Fibroblast of the aortic adventitia (primary cell): Measurements from ENCODE around the gene L3MBTL3. TPM values are rescaled to one million over a fixed set of nuclear protein-coding genes. Genes with fewer than 3 reads are reported as not detected.
A peak's percentile ranks its signal among the peaks of the same experiment; 100 is the strongest.

Source experiments
- DNase-seq: peaks from one replicate; pipeline ENCODE4 v3.0.0-alpha.2; 2010; ENCODE audit warnings: low read depth
- H3K4me3 ChIP-seq: 2 replicates; pipeline ENCODE4 v1.5.1; 2011; ENCODE audit warnings: low read depth, mild to moderate bottlenecking, control low read depth, low read length, moderate library complexity
- CTCF ChIP-seq: IDR thresholded peaks from 2 replicates; pipeline ENCODE4 v1.5.1; 2011; ENCODE audit warnings: mild to moderate bottlenecking, low read length, control low read depth, inconsistent platforms; ENCODE audit not compliant: insufficient read depth
- total RNA-seq: library from RNA; depleted of rRNA; stranded (reverse); fragments of >200 nt; gene quantifications from 2 replicates; pipeline ENCODE4 v1.2.3, GENCODE V29; 2012; ENCODE audit warnings: low replicate concordance

Gene L3MBTL3
- total RNA-seq, 1 donor = 9.8 TPM

GRCh38 chr6:129989396-129989795 lies 29.0 kb upstream of the L3MBTL3 start:
- DNase-seq = no peak
- H3K4me3 ChIP-seq = no peak overlapping the region

GRCh38 chr6:129992881-129993280 lies 25.5 kb upstream of the L3MBTL3 start:
- no peak for TF ChIP-seq CTCF
- H3K4me3 ChIP-seq = no peak overlapping the region
- no peak for DNase-seq

More at GRCh38 chr6:129989396-129989795, 29.0 kb upstream of the L3MBTL3 start:
- no peak for TF ChIP-seq CTCF

- no peak for DNase-seq
- TF ChIP-seq CTCF = no peak
- H3K4me3 ChIP-seq = no peak overlapping the region
Measured at GRCh38 chr6:129994410-129994809, 24.0 kb upstream of the L3MBTL3 start.

GRCh38 chr6:129996387-129996786 lies 22.0 kb upstream of the L3MBTL3 start:
- no peak overlapping the region for H3K4me3 ChIP-seq
- DNase-seq = peak; percentile 19
- no peak for TF ChIP-seq CTCF

- TF ChIP-seq CTCF = no peak
- H3K4me3 ChIP-seq = no peak overlapping the region
- no peak for DNase-seq
Measured at GRCh38 chr6:130000526-130001421, 17.6 kb upstream of the L3MBTL3 start.

- DNase-seq = peak; percentile 81
- H3K4me3 ChIP-seq = no peak overlapping the region
- TF ChIP-seq CTCF = no peak
Measured at GRCh38 chr6:130008236-130008873, 10.0 kb upstream of the L3MBTL3 start.
